WTC11 (cell line): Measurements from ENCODE around the gene SNX24. TPM values are rescaled to one million over a fixed set of nuclear protein-coding genes. Genes with fewer than 3 reads are reported as not detected.
"Not testable (repeated sequence)": the region's sequence is repeated elsewhere in the genome, so short reads cannot be mapped to it uniquely, and the experiment has no call there.

Experiments used
- ATAC-seq: fragments of 200-7000 bp; cut with Tn5 transposase; 2 replicates; pipeline ENCODE4 v1.10.0; 2021; ENCODE audit warnings: mild to moderate bottlenecking, moderate library complexity
- CTCF ChIA-PET: fragments of 300-600 bp; sonication (Branson Sonifier 250); formaldehyde crosslinking; loops from one replicate; lab custom pipeline; 2021; ENCODE audit warnings: antibody characterized with exemption; lab: Charles Lee
- POLR2A ChIA-PET: fragments of 350-600 bp; sonication (Branson Sonifier 250); formaldehyde crosslinking; loops from one replicate; lab custom pipeline; 2021; ENCODE audit warnings: antibody characterized with exemption; lab: Charles Lee
- DNase-seq: peaks from one replicate; pipeline ENCODE4 v3.0.0; 2021; ENCODE audit warnings: low spot score
- H3K27ac Mint-ChIP-seq: 2 replicates; pipeline ENCODE4 v1.8.0; 2021; ENCODE audit warnings: mixed read lengths
- H3K27me3 Mint-ChIP-seq: 2 replicates; pipeline ENCODE4 v1.8.0; 2021; ENCODE audit warnings: low read depth, mild to moderate bottlenecking, moderate library complexity, mixed read lengths
- H3K36me3 Mint-ChIP-seq: 2 replicates; pipeline ENCODE4 v1.8.0; 2021; ENCODE audit warnings: mixed read lengths
- H3K4me1 Mint-ChIP-seq: 2 replicates; pipeline ENCODE4 v1.8.0; 2022; ENCODE audit warnings: mixed read lengths
- H3K4me3 Mint-ChIP-seq: 2 replicates; pipeline ENCODE4 v1.8.0; 2021; ENCODE audit warnings: mild to moderate bottlenecking, moderate library complexity, mixed read lengths
- H3K9me3 Mint-ChIP-seq: 2 replicates; pipeline ENCODE4 v1.8.0; 2021; ENCODE audit warnings: mixed read lengths
- CREB1 ChIP-seq: sonication (generic); formaldehyde crosslinking; IDR thresholded peaks from 2 replicates; pipeline ENCODE4 v1.8.0; 2023; ENCODE audit warnings: mild to moderate bottlenecking, missing genetic modification reagents
- GABPB1 ChIP-seq: sonication (generic); formaldehyde crosslinking; IDR thresholded peaks from 2 replicates; pipeline ENCODE4 v1.8.1; 2023; ENCODE audit warnings: mild to moderate bottlenecking, missing genetic modification reagents
- GTF2I ChIP-seq: fragments of 250-450 bp; sonication (Bioruptor Pico); conservative IDR thresholded peaks from 2 replicates; pipeline ENCODE4 v1.4.0; 2021; ENCODE audit warnings: mild to moderate bottlenecking
- IRF2 ChIP-seq: sonication (generic); formaldehyde crosslinking; IDR thresholded peaks from 2 replicates; pipeline ENCODE4 v1.8.0; 2022; ENCODE audit warnings: low read depth, missing genetic modification reagents, borderline replicate concordance
- JAZF1 ChIP-seq: fragments of 250-450 bp; sonication (Bioruptor Pico); IDR thresholded peaks from 2 replicates; pipeline ENCODE4 v1.9.0; 2021; ENCODE audit warnings: moderate library complexity, mild to moderate bottlenecking, inconsistent platforms
- NFE2L1 ChIP-seq: sonication (generic); formaldehyde crosslinking; IDR thresholded peaks from 2 replicates; pipeline ENCODE4 v1.8.1; 2023; ENCODE audit warnings: missing genetic modification reagents
- NR2C2 ChIP-seq: sonication (generic); formaldehyde crosslinking; IDR thresholded peaks from 2 replicates; pipeline ENCODE4 v1.8.0; 2022; ENCODE audit warnings: mild to moderate bottlenecking, missing genetic modification reagents
- RELA ChIP-seq: sonication (generic); formaldehyde crosslinking; IDR thresholded peaks from 2 replicates; pipeline ENCODE4 v1.8.1; 2022; ENCODE audit warnings: missing genetic modification reagents, mild to moderate bottlenecking, borderline replicate concordance
- SMAD4 ChIP-seq: sonication (generic); formaldehyde crosslinking; IDR thresholded peaks from 2 replicates; pipeline ENCODE4 v1.8.0; 2022; ENCODE audit warnings: mild to moderate bottlenecking, missing genetic modification reagents
- ZNF263 ChIP-seq: sonication (generic); formaldehyde crosslinking; IDR thresholded peaks from 2 replicates; pipeline ENCODE4 v1.8.1; 2022; ENCODE audit warnings: low read depth, mild to moderate bottlenecking, moderate library complexity, missing genetic modification reagents
- ZNF317 ChIP-seq: sonication (generic); formaldehyde crosslinking; IDR thresholded peaks from 2 replicates; pipeline ENCODE4 v1.8.1; 2023; ENCODE audit warnings: low read depth, mild to moderate bottlenecking, moderate library complexity, missing genetic modification reagents, borderline replicate concordance
- ZNF671 ChIP-seq: fragments of 250-450 bp; sonication (Bioruptor Pico); IDR thresholded peaks from 2 replicates; pipeline ENCODE4 v1.8.0; 2021; ENCODE audit warnings: mild to moderate bottlenecking
- total RNA-seq: library from RNA; stranded (reverse); gene quantifications from 3 replicates; pipeline ENCODE4 v1.2.3, GENCODE V29; 2021
- TF ChIP-seq, protein P1 (sequence below): sonication (generic); formaldehyde crosslinking; IDR thresholded peaks from 2 replicates; pipeline ENCODE4 v1.8.1; 2023; ENCODE audit warnings: mild to moderate bottlenecking, missing genetic modification reagents, borderline replicate concordance
- TF ChIP-seq, protein P2 (sequence below): sonication (generic); formaldehyde crosslinking; IDR thresholded peaks from 2 replicates; pipeline ENCODE4 v1.8.1; 2022; ENCODE audit warnings: low read depth, mild to moderate bottlenecking, moderate library complexity, missing genetic modification reagents, borderline replicate concordance
- TF ChIP-seq, protein P3 (sequence below): sonication (generic); formaldehyde crosslinking; IDR thresholded peaks from 2 replicates; pipeline ENCODE4 v1.8.1; 2022; ENCODE audit warnings: missing genetic modification reagents, borderline replicate concordance
- TF ChIP-seq, protein P4 (sequence below): sonication (generic); formaldehyde crosslinking; IDR thresholded peaks from 2 replicates; pipeline ENCODE4 v1.8.1; 2022; ENCODE audit warnings: mild to moderate bottlenecking, missing genetic modification reagents, moderate library complexity, borderline replicate concordance
- TF ChIP-seq, protein P5 (sequence below): sonication (generic); formaldehyde crosslinking; IDR thresholded peaks from 2 replicates; pipeline ENCODE4 v1.8.1; 2023; ENCODE audit warnings: mild to moderate bottlenecking, moderate library complexity, missing genetic modification reagents

Gene SNX24
- total RNA-seq, 1 experiment from 2014 or later = 15.5 TPM

DNA sequence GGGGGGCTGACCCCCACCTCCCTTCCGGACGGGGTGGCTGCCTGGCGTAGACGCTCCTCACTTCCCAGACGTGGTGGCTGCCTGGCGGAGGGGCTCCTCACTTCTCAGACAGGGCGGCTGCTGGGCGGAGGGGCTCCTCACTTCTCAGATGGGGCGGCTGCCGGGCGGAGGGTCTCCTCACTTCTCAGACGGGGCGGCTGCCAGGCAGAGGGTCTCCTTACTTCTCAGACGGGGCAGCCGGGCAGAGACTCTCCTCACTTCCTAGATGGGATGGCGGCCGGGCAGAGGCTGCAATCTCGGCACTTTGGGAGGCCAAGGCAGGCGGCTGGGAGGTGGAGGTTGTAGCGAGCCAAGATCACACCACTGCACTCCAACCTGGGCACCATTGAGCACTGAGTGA lies 68.0 kb downstream of the SNX24 start:
- H3K4me3 Mint-ChIP-seq, H3K27ac Mint-ChIP-seq, DNase-seq, CTCF ChIA-PET, ATAC-seq, H3K27me3 Mint-ChIP-seq, H3K4me1 Mint-ChIP-seq, POLR2A ChIA-PET: not testable (repeated sequence)
- Mint-ChIP-seq H3K9me3 (peaks cover 16% of the 10 kb centered on the region), H3K36me3 (peaks cover 17% of the 10 kb centered on the region)

DNA sequence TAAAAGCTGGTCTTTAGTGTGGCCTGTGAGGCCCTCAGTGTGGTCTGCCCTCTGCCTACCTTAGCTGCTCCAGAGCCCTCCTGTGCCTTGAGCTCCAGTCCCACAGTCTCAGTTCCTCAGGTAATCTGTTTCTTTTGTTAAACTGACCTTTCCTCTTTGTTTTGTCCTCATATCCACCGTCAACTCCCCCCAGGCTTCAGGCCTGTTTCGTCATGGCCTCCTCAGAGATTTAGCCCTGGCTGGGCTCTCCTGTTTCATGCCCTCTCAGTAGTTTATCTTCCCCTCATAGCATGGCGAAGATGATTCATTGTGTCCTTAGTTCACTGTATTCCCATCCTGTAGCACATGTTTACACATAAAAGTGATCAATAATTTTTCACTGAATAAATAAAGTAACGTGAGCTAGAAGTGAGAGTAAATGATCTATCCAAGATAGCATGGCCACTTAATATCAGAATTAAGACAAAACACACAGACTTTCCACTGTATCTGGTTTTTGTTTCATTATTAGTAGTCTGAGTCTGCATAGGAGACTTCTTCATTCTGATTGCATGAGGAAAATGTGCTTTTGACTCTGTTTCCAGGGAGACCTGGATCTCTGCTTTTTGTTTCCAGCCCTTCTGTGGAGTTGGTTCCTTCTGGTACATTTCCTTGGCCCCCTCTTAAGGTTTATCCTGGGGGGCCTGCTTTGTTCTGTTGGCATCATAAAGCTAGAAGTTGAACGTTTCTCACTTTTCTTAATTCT lies 70.5 kb downstream of the SNX24 start:
- POLR2A ChIA-PET = no interaction called here
- Mint-ChIP-seq H3K4me1 (peaks cover 24% of the 10 kb centered on the region), H3K4me3 (no peak overlapping the region), H3K27me3 (no peaks in the 10 kb centered on the region), H3K27ac (peak overlapping the region; percentile 8; the same call in 1 of the 2 replicates), H3K9me3 (peaks cover 16% of the 10 kb centered on the region), H3K36me3 (peaks cover 17% of the 10 kb centered on the region)
- no peak for TF ChIP-seq SMAD4 (CRISPR knock-in tag)
- peak; percentile 32; the same call in 1 of the 2 replicates for TF ChIP-seq GABPB1 (CRISPR knock-in tag)
- CTCF ChIA-PET = interaction anchor here (0.6 kb wide), 1 partner anchor 238 kb away, joined by 3 read pairs; no protein-coding TSS in a partner anchor
- no peak for DNase-seq
- ATAC-seq = peak; percentile 66

DNA sequence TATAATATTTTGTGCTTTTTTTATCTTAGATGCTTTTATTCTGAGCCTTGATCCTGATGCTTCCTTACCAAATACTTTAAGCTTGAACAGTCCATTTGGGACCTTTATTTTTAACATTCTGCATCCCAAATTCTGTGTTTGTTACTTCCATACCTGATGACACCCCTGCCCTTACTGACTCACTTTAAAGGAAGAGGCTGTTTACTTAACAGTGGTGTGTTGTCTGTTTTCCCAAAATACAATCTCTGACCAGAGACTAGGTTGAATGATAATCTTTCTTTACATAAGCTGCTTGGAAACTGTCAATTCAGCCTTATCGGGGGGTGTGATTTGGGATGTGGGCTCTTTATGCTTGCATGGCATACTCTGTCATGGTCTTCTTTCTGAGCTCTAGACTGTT lies 71.1 kb downstream of the SNX24 start:
- CTCF ChIA-PET = no interaction called here
- H3K4me1 Mint-ChIP-seq = peaks cover 29% of the 10 kb centered on the region

More for the DNA sequence above, 71.1 kb downstream of the SNX24 start:
- Mint-ChIP-seq H3K27ac (no peak overlapping the region), H3K27me3 (no peaks in the 10 kb centered on the region), H3K36me3 (peaks cover 17% of the 10 kb centered on the region)
- ATAC-seq = no peak
- TF ChIP-seq, protein P1, sequence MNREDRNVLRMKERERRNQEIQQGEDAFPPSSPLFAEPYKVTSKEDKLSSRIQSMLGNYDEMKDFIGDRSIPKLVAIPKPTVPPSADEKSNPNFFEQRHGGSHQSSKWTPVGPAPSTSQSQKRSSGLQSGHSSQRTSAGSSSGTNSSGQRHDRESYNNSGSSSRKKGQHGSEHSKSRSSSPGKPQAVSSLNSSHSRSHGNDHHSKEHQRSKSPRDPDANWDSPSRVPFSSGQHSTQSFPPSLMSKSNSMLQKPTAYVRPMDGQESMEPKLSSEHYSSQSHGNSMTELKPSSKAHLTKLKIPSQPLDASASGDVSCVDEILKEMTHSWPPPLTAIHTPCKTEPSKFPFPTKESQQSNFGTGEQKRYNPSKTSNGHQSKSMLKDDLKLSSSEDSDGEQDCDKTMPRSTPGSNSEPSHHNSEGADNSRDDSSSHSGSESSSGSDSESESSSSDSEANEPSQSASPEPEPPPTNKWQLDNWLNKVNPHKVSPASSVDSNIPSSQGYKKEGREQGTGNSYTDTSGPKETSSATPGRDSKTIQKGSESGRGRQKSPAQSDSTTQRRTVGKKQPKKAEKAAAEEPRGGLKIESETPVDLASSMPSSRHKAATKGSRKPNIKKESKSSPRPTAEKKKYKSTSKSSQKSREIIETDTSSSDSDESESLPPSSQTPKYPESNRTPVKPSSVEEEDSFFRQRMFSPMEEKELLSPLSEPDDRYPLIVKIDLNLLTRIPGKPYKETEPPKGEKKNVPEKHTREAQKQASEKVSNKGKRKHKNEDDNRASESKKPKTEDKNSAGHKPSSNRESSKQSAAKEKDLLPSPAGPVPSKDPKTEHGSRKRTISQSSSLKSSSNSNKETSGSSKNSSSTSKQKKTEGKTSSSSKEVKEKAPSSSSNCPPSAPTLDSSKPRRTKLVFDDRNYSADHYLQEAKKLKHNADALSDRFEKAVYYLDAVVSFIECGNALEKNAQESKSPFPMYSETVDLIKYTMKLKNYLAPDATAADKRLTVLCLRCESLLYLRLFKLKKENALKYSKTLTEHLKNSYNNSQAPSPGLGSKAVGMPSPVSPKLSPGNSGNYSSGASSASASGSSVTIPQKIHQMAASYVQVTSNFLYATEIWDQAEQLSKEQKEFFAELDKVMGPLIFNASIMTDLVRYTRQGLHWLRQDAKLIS (CRISPR knock-in tag) = no peak
- TF ChIP-seq ZNF263 (no peak), ZNF317 (CRISPR knock-in tag) (no peak), RELA (CRISPR knock-in tag) (no peak), NR2C2 (CRISPR knock-in tag) (no peak), CREB1 (no peak), GTF2I (CRISPR knock-in tag) (no peak), NFE2L1 (CRISPR knock-in tag) (no peak), IRF2 (CRISPR knock-in tag) (no peak), JAZF1 (CRISPR knock-in tag) (no peak), ZNF671 (CRISPR knock-in tag) (no peak), SMAD4 (CRISPR knock-in tag) (no peak)
- TF ChIP-seq, protein P2, sequence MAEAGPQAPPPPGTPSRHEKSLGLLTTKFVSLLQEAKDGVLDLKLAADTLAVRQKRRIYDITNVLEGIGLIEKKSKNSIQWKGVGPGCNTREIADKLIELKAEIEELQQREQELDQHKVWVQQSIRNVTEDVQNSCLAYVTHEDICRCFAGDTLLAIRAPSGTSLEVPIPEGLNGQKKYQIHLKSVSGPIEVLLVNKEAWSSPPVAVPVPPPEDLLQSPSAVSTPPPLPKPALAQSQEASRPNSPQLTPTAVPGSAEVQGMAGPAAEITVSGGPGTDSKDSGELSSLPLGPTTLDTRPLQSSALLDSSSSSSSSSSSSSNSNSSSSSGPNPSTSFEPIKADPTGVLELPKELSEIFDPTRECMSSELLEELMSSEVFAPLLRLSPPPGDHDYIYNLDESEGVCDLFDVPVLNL (CRISPR knock-in tag) = no peak
- TF ChIP-seq, protein P3, sequence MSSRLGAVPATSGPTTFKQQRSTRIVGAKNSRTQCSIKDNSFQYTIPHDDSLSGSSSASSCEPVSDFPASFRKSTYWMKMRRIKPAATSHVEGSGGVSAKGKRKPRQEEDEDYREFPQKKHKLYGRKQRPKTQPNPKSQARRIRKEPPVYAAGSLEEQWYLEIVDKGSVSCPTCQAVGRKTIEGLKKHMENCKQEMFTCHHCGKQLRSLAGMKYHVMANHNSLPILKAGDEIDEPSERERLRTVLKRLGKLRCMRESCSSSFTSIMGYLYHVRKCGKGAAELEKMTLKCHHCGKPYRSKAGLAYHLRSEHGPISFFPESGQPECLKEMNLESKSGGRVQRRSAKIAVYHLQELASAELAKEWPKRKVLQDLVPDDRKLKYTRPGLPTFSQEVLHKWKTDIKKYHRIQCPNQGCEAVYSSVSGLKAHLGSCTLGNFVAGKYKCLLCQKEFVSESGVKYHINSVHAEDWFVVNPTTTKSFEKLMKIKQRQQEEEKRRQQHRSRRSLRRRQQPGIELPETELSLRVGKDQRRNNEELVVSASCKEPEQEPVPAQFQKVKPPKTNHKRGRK (CRISPR knock-in tag) = no peak
- TF ChIP-seq, protein P4, sequence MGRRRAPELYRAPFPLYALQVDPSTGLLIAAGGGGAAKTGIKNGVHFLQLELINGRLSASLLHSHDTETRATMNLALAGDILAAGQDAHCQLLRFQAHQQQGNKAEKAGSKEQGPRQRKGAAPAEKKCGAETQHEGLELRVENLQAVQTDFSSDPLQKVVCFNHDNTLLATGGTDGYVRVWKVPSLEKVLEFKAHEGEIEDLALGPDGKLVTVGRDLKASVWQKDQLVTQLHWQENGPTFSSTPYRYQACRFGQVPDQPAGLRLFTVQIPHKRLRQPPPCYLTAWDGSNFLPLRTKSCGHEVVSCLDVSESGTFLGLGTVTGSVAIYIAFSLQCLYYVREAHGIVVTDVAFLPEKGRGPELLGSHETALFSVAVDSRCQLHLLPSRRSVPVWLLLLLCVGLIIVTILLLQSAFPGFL (CRISPR knock-in tag) = no peak
- TF ChIP-seq, protein P5, sequence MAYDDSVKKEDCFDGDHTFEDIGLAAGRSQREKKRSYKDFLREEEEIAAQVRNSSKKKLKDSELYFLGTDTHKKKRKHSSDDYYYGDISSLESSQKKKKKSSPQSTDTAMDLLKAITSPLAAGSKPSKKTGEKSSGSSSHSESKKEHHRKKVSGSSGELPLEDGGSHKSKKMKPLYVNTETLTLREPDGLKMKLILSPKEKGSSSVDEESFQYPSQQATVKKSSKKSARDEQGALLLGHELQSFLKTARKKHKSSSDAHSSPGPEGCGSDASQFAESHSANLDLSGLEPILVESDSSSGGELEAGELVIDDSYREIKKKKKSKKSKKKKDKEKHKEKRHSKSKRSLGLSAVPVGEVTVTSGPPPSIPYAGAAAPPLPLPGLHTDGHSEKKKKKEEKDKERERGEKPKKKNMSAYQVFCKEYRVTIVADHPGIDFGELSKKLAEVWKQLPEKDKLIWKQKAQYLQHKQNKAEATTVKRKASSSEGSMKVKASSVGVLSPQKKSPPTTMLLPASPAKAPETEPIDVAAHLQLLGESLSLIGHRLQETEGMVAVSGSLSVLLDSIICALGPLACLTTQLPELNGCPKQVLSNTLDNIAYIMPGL (CRISPR knock-in tag) = no peak
- TF ChIP-seq, all 79 proteins: peak for 0
- DNase-seq = no peak
- Mint-ChIP-seq H3K9me3 (peaks cover 16% of the 10 kb centered on the region), H3K4me3 (no peak overlapping the region)
- POLR2A ChIA-PET = interaction anchor here (0.7 kb wide), 1 partner anchor 147 kb away, joined by 3 read pairs; no protein-coding TSS in a partner anchor
